CD4-positive, CD25-positive, alpha-beta regulatory T cell (primary cell): ENCODE results near the gene PEX13. TPM values are rescaled to one million over a fixed set of nuclear protein-coding genes. Genes with fewer than 3 reads are reported as not detected.
A peak's percentile ranks its signal among the peaks of the same experiment; 100 is the strongest.
"Not testable (repeated sequence)": the region's sequence is repeated elsewhere in the genome, so short reads cannot be mapped to it uniquely, and the experiment has no call there.

Source experiments
- ATAC-seq, 2 donors: fragments of 150-1000 bp; cut with Tn5 transposase; one replicate each; pipeline ENCODE4 v1.10.0; 2021; ENCODE audit warnings: low read depth in 2 of 2, moderate number of reproducible peaks in 2 of 2, moderate library complexity in 1 of 2
- DNase-seq, 3 donors: peaks; one replicate each; pipeline versions ENCODE4 v3.0.0 to v3.0.0-alpha.2; 2012 to 2022; ENCODE audit warnings: mixed read lengths in 1 of 3
- H3K27ac ChIP-seq: one replicate; pipeline ENCODE4 v1.7.0; 2013; ENCODE audit warnings: mild to moderate bottlenecking, low read length; ENCODE audit not compliant: insufficient read depth, poor library complexity, severe bottlenecking
- H3K27me3 ChIP-seq: one replicate; pipeline ENCODE4 v1.7.0; 2013; ENCODE audit warnings: low read length; ENCODE audit not compliant: control insufficient read depth, insufficient read depth
- H3K36me3 ChIP-seq: one replicate; pipeline ENCODE4 v1.7.0; 2013; ENCODE audit warnings: mild to moderate bottlenecking, low read length, moderate library complexity; ENCODE audit not compliant: control insufficient read depth, insufficient read depth
- H3K4me1 ChIP-seq: 2 replicates; pipeline ENCODE4 v1.7.0; 2013; ENCODE audit warnings: mild to moderate bottlenecking, low read length; ENCODE audit not compliant: insufficient read depth, control insufficient read depth, poor library complexity, severe bottlenecking
- H3K4me3 ChIP-seq: one replicate; pipeline ENCODE4 v1.7.0; 2013; ENCODE audit warnings: low read depth, mild to moderate bottlenecking, low read length, moderate library complexity
- H3K9me3 ChIP-seq, 2 experiments: 1 replicate in 1 of 2; 2 replicates in 1 of 2; pipeline ENCODE4 v1.7.0; 2013; ENCODE audit warnings: low read length in 2 of 2, mild to moderate bottlenecking in 1 of 2, moderate library complexity in 1 of 2; ENCODE audit not compliant: control insufficient read depth in 2 of 2
- H3K27ac Mint-ChIP-seq, 3 donors: one replicate each; pipeline ENCODE4 v1.8.0; 2020 to 2022; ENCODE audit warnings: mild to moderate bottlenecking in 3 of 3, mixed read lengths in 3 of 3, moderate library complexity in 2 of 3
- H3K27me3 Mint-ChIP-seq: one replicate; pipeline ENCODE4 v1.8.0; 2022; ENCODE audit warnings: mild to moderate bottlenecking, mixed read lengths
- H3K36me3 Mint-ChIP-seq: one replicate; pipeline ENCODE4 v1.8.0; 2020; ENCODE audit warnings: mixed read lengths
- H3K4me1 Mint-ChIP-seq, 4 donors: one replicate each; pipeline ENCODE4 v1.8.0; 2020 to 2022; ENCODE audit warnings: mixed read lengths in 4 of 4, mild to moderate bottlenecking in 1 of 4
- H3K4me3 Mint-ChIP-seq, 4 donors: one replicate each; pipeline ENCODE4 v1.8.0; 2020 to 2022; ENCODE audit warnings: mild to moderate bottlenecking in 4 of 4, mixed read lengths in 4 of 4, moderate library complexity in 3 of 4
- H3K9me3 Mint-ChIP-seq, 7 donors: one replicate each; pipeline ENCODE4 v1.8.0; 2020 to 2022; ENCODE audit warnings: mixed read lengths in 7 of 7, mild to moderate bottlenecking in 3 of 7, moderate library complexity in 2 of 7
- polyA plus RNA-seq, 4 donors: library from polyadenylated mRNA; unstranded; fragments of 300-500 nt; fragmentation: Illumina TruSeq; gene quantifications; one replicate each; pipeline ENCODE4 v1.2.3, GENCODE V29; 2021
- total RNA-seq: library from RNA; stranded (reverse); gene quantifications from one replicate; pipeline ENCODE4 v1.2.3, GENCODE V29; 2022

Gene PEX13
- total and polyA plus RNA-seq, 5 donors from 2014 or later: 9.4 to 15.6 (median 13.1) TPM

GRCh38 chr2:61018798-61019197 lies 1.3 kb downstream of the PEX13 start:
- peak overlapping the region; percentile 99 for H3K4me3 ChIP-seq
- DNase-seq (no peak), ATAC-seq (no peak)
- peaks cover 18 to 76% (median 27%) of the 10 kb centered on the region in 4 donors for H3K4me1 Mint-ChIP-seq
- H3K27me3 Mint-ChIP-seq: no peaks in the 10 kb centered on the region
- H3K27ac ChIP-seq: peak overlapping the region; percentile 82
- peaks cover 17% of the 10 kb centered on the region for H3K36me3 Mint-ChIP-seq
- H3K9me3 Mint-ChIP-seq: peaks cover 0 to 2% (median 0%) of the 10 kb centered on the region in 7 donors
- peaks cover 9% of the 10 kb centered on the region for H3K36me3 ChIP-seq
- H3K4me3 Mint-ChIP-seq: peak overlapping the region; percentile 95 to 100 (median 98)
- H3K27me3 ChIP-seq: no peaks in the 10 kb centered on the region
- peak overlapping the region in 2 of 3 donors; percentile 95 to 98 for H3K27ac Mint-ChIP-seq
- no peaks in the 10 kb centered on the region for H3K9me3 ChIP-seq
- H3K4me1 ChIP-seq: peaks cover 19% of the 10 kb centered on the region

- Mint-ChIP-seq H3K4me3 (peak overlapping the region in 1 of 4 donors; percentile 61), H3K27ac (no peak overlapping the region), H3K4me1 (peaks cover 25 to 72% (median 33%) of the 10 kb centered on the region in 4 donors), H3K9me3 (peaks cover 0 to 2% (median 0%) of the 10 kb centered on the region in 7 donors), H3K27me3 (no peaks in the 10 kb centered on the region), H3K36me3 (peaks cover 22% of the 10 kb centered on the region)
- no peak overlapping the region for H3K4me3 ChIP-seq
- no peak for ATAC-seq
- H3K27ac ChIP-seq: no peak overlapping the region
- peaks cover 12% of the 10 kb centered on the region for H3K36me3 ChIP-seq
- H3K27me3 ChIP-seq: no peaks in the 10 kb centered on the region
- no peak for DNase-seq
- no peaks in the 10 kb centered on the region for H3K9me3 ChIP-seq
- H3K4me1 ChIP-seq: peaks cover 17% of the 10 kb centered on the region
These were observed 3.7 kb downstream of the PEX13 start for GRCh38 chr2:61021228-61021660.

- ATAC-seq: no peak
- no peak for DNase-seq
- H3K27me3 Mint-ChIP-seq: no peaks in the 10 kb centered on the region
- peak overlapping the region in 2 of 4 donors; percentile 2 to 77 for H3K4me3 Mint-ChIP-seq
- peak overlapping the region in 2 of 3 donors; percentile 56 to 73 for H3K27ac Mint-ChIP-seq
- peaks cover 26% of the 10 kb centered on the region for H3K36me3 Mint-ChIP-seq
- Histone ChIP-seq H3K27ac (no peak overlapping the region), H3K27me3 (no peaks in the 10 kb centered on the region), H3K36me3 (peaks cover 12% of the 10 kb centered on the region), H3K4me3 (no peak overlapping the region), H3K4me1 (peaks cover 6% of the 10 kb centered on the region), H3K9me3 (no peaks in the 10 kb centered on the region)
- peaks cover 27 to 67% (median 35%) of the 10 kb centered on the region in 4 donors for H3K4me1 Mint-ChIP-seq
- H3K9me3 Mint-ChIP-seq: peaks cover 0 to 2% (median 0%) of the 10 kb centered on the region in 7 donors
These were observed 6.2 kb downstream of the PEX13 start for GRCh38 chr2:61023670-61024069.

GRCh38 chr2:61029533-61029932 lies 12.0 kb downstream of the PEX13 start:
- H3K27me3 ChIP-seq: no peaks in the 10 kb centered on the region
- no peaks in the 10 kb centered on the region for H3K27me3 Mint-ChIP-seq

GRCh38 chr2:61034592-61034991 lies 17.1 kb downstream of the PEX13 start:
- H3K36me3 ChIP-seq: peaks cover 34% of the 10 kb centered on the region
- H3K27me3 ChIP-seq, H3K27ac ChIP-seq, H3K4me1 ChIP-seq, H3K4me3 Mint-ChIP-seq, ATAC-seq, H3K9me3 ChIP-seq, H3K27me3 Mint-ChIP-seq, H3K9me3 Mint-ChIP-seq, DNase-seq, H3K27ac Mint-ChIP-seq, H3K4me3 ChIP-seq: not testable (repeated sequence)
- Mint-ChIP-seq H3K36me3 (peaks cover 28% of the 10 kb centered on the region), H3K4me1 (peaks cover 11 to 18% (median 14%) of the 10 kb centered on the region in 4 donors)

More at GRCh38 chr2:61029533-61029932, 12.0 kb downstream of the PEX13 start:
- Histone ChIP-seq H3K9me3 (no peaks in the 10 kb centered on the region), H3K4me1 (no peaks in the 10 kb centered on the region), H3K36me3 (peaks cover 31% of the 10 kb centered on the region), H3K4me3 (no peak overlapping the region), H3K27ac (no peak overlapping the region)
- DNase-seq (no peak), ATAC-seq (no peak)
- Mint-ChIP-seq H3K27ac (no peak overlapping the region), H3K9me3 (peaks cover 0 to 2% (median 0%) of the 10 kb centered on the region in 7 donors), H3K36me3 (peaks cover 24% of the 10 kb centered on the region), H3K4me3 (no peak overlapping the region), H3K4me1 (peaks cover 14 to 29% (median 21%) of the 10 kb centered on the region in 4 donors)

GRCh38 chr2:61036643-61037042 lies 19.1 kb downstream of the PEX13 start:
- H3K27ac Mint-ChIP-seq: peak overlapping the region in 1 of 3 donors; percentile 60
- H3K27me3 ChIP-seq, H3K4me1 ChIP-seq, H3K4me3 Mint-ChIP-seq, H3K27ac ChIP-seq, H3K9me3 Mint-ChIP-seq, H3K27me3 Mint-ChIP-seq, DNase-seq, ATAC-seq, H3K9me3 ChIP-seq, H3K4me3 ChIP-seq: not testable (repeated sequence)
- peaks cover 30% of the 10 kb centered on the region for H3K36me3 Mint-ChIP-seq
- H3K36me3 ChIP-seq: peaks cover 29% of the 10 kb centered on the region
- peaks cover 15 to 26% (median 20%) of the 10 kb centered on the region in 4 donors for H3K4me1 Mint-ChIP-seq

- peaks cover 16% of the 10 kb centered on the region for H3K36me3 ChIP-seq
- H3K4me1 Mint-ChIP-seq: peaks cover 29 to 41% (median 31%) of the 10 kb centered on the region in 4 donors
- DNase-seq: no peak
- peaks cover 2% of the 10 kb centered on the region for H3K4me1 ChIP-seq
- no peak for ATAC-seq
- no peaks in the 10 kb centered on the region for H3K27me3 ChIP-seq
- no peak overlapping the region for H3K4me3 ChIP-seq
- no peak overlapping the region for H3K4me3 Mint-ChIP-seq
- no peaks in the 10 kb centered on the region for H3K27me3 Mint-ChIP-seq
- peak overlapping the region in 1 of 3 donors; percentile 27 for H3K27ac Mint-ChIP-seq
- no peaks in the 10 kb centered on the region for H3K9me3 ChIP-seq
- no peak overlapping the region for H3K27ac ChIP-seq
- no peaks in the 10 kb centered on the region for H3K9me3 Mint-ChIP-seq
- H3K36me3 Mint-ChIP-seq: peaks cover 18% of the 10 kb centered on the region
These were observed 25.3 kb downstream of the PEX13 start for GRCh38 chr2:61042807-61043206.

GRCh38 chr2:61044636-61045035 lies 27.1 kb downstream of the PEX13 start:
- DNase-seq: peak in 2 of 3 donors; percentile 4 to 28
- Mint-ChIP-seq H3K4me3 (peak overlapping the region in 1 of 4 donors; percentile 8), H3K36me3 (peaks cover 23% of the 10 kb centered on the region), H3K27ac (peak overlapping the region in 1 of 3 donors; percentile 10), H3K27me3 (no peaks in the 10 kb centered on the region), H3K4me1 (peaks cover 25 to 37% (median 29%) of the 10 kb centered on the region in 4 donors), H3K9me3 (no peaks in the 10 kb centered on the region)
- H3K27ac ChIP-seq: no peak overlapping the region
- H3K27me3 ChIP-seq: no peaks in the 10 kb centered on the region
- peaks cover 2% of the 10 kb centered on the region for H3K4me1 ChIP-seq
- H3K4me3 ChIP-seq: peak overlapping the region; percentile 20
- peaks cover 34% of the 10 kb centered on the region for H3K36me3 ChIP-seq
- no peaks in the 10 kb centered on the region for H3K9me3 ChIP-seq
- no peak for ATAC-seq
